NOMO-1 treated with DMSO at 0.1 percent for 48 hours (cell line): Measurements from ENCODE around the gene REELD1.
A peak's percentile ranks its signal among the peaks of the same experiment; 100 is the strongest.

Experiments
- DNase-seq: peaks from one replicate; lab custom pipeline; 2025; ENCODE audit not compliant: unreplicated experiment; lab: John Stamatoyannopoulos, UW

Gene REELD1

DNA sequence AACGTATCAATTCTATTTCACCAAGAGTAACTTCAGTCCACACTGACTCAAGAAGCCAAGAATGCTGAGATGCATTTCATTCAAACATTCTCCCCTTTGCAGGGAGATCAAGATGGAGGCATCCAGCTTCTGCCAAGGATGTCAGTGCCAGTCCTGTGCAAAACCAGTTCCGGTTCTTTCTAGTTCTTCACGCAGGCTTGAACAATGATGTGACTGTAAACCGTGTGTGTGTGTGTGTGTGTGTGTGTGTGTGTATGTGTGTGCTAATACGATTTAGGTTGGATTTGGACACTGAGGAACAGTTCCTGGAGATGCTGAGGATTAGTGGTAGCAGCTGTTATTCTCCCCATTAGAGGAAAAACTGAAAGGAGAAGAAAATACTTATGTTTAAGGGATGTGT lies at the start of gene REELD1:
TSS of gene REELD1 (plus strand) at position 301 of the 400 bp plus-strand sequence. CDS start 2,415 bp downstream, outside the sequence.
- no peak for DNase-seq

DNA sequence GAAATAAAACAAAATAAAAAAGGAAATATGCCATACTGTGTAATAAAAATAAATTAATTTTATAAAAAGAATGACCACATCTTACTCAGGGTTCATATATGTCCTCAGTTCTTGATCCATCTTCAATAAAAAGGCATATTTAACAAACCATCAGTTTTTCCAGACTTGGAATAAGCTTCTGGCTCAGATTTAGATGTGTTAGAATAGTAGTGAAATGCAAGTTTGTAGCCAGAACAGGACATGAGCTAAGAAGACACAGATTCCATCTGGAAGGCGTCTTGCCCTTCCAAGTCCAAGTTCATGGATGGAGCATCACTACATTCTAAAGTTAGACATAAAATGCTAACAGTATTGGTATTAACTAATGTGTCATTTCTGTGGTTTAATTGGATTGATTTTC lies 49.1 kb upstream of the REELD1 start:
- DNase-seq = no peak

DNA sequence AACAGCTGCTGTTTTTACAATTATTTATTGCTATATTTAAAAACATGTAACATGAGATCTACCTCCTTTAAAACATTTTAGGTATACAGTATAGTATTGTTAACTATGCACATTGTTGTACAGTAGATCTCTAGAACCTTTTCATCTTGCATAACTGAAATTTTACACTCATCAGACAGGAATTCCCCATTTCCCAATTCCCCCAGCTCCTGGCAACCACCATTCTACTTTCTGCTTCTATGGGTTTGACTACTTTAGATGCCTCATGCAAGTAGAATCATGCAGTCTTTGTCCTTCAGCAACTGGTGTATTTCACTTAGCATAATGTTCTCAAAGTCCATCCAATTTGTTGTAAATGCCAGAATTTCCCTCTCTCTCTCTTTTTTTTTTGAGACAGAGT lies 48.5 kb upstream of the REELD1 start:
- no peak for DNase-seq

DNA sequence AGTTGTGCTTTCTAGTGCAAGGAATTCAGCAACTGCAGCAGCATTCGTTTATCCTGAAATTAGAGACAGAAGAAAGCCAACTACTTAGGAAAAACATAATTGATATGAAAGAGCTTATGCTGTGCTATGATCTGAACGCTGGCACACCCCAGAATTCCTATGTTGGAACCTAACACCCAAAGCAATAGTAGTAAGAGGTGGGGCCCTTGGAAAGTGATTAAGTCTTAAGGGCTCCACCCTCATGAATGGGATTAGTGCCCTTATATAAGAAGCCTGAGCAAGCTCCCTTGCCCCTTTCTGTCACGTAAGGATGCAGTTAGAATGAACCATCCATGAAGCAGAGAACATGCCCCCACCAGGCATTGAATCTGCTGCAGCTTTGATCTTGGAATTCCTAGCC lies 44.2 kb upstream of the REELD1 start:
- no peak for DNase-seq

DNA sequence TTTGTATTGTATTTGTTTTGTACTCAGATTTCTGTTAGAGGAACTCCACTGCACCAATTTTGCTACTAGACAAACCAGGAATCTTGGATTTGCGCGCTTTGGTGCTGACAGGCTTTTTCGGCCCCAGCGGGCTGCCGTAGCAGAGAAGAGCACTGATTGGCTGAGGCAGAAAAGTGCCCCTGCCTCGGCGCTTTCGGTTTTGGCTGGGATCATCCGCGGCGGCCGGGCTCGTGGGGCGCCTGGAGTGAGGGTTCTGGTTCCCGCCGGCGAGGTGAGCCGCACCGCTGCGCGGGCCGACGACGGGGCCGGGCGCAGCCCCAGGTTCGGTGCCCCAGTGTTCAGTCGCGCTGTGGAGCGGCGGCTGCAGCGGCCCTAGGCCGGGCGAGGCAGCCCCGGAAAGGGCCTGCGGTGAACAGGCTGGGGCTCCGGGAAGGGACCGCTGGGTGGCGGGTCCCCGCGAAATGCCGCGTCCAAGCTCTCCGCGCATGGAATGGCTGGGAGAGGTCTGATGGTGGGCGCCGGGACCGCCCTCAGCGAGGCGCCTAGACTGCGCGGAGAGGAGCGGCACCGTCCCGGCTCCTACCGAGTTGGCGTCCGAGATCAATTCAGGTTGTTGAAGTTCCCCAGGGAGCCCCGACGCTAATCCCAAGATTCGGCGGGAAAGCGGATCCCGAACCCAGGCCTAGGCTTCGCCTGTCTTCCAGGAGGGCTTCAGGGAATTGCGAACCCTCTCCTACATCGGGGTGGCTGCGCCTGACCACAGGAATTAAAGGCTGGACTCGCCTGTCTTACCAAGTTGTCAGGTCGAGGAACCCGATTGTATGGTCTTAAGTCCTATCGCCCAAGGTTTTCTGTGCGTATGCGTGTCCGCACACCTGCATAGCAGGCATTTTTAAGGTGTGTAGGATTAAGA lies 38.5 kb upstream of the REELD1 start, which contains the start of gene LSM6:
TSS of gene LSM6 (plus strand) at position 178 of the 913 bp plus-strand sequence. CDS start 7,204 bp downstream, outside the sequence.
- peak; percentile 69 for DNase-seq

DNA sequence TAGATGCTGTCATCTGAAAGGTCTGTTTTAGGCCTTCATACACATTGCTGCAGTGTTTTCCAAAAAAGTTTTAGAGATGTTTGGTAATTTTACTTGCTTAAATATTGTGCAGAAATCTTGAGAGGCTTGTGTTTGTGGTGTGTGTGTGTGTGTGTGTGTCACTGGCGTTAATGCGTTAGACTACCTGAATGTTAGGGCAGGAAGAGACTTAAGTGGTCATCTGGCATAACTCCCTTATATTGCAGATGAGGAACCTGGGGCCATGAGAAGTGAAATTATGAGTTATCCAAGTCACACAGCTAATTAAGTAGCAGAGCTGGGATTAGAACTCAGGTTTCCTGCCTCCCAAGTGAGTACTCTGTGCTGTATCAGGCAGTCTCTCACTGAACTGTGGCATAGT lies 37.4 kb upstream of the REELD1 start:
- DNase-seq = no peak

DNA sequence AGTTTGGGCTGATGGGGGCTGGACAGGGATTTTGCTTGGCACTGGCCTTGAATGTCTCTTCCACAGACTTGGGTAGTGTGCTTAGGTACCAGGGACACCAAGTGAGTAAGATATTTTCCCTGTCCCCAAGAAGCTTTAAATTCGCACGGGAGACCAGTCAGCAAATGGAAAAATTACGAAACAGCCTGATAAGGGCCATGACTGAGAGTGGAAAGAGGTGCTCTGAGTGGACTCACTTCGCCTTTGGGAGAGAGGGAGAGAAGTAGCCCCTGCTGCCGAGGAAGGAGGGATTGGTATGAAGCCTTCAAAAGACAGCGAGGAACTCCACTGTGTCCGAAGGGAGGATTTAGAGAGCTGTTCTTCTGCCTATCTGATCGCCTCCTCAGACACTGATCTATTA lies 36.2 kb upstream of the REELD1 start:
- DNase-seq = no peak

DNA sequence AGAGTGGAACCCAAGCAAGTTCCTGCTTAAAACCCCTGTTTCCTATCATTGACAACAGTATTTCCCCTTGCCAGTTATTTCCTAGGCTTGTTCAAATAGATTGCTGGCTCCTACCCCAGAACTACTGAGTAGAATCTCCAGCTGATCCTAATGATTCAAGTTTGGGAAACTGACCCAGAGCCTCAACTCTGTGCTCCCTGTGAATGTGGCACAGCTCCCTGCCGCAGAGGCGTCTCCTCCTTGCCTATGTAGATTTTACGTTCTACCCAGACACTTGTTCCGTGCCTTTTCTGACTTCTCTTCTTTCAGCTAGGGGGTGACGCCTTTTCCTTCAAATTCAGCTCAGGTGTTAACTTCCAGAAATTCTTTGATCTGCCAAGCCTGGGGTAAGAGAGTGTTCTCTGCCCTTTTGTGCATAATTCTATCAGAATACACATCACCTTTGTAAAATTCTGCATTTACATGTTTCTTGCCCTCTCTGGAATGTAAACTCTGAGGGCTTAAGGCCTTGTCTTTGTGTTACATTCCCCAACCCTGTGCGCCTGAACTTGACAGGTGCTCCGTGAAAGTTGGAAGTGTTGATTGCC lies 34.5 kb upstream of the REELD1 start:
- no peak for DNase-seq

DNA sequence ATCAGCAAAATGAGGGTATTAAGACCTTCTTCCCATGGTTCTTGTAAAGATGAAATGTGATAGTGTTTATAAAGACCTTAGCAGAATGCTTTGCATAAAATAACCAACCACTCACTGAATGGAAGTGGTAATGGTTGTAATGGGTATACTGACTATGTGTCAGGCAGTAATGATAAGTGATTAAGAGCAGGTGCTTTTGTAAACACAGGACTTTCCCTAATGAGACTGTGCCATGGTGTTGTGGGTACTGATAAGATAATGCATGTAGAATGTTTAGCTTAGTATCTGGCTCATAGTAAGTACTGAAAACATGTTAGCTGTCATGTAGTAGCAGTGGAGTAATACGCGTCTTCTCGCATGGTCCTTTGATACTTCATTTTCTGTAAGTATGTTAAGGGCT lies 31.9 kb upstream of the REELD1 start:
- no peak for DNase-seq

DNA sequence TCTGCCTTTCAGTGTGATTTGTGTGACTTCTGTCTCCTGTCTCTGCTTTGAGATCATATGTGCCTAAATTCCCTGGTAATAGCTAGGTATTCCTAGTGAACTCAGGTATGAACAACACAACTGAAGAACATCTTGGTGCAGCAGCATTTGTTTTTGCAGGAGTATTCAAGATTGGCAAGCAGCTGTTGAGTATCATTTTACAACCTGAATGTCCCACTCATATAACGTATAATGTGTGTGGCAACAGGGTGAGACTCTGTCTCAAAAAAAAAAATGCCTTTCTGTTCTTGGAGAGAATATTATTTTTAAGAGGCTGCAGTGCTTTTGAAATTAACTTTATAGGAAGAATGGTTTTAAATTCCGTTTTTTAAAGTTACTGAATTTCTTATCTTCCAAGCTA lies 31.1 kb upstream of the REELD1 start:
- DNase-seq = no peak

DNA sequence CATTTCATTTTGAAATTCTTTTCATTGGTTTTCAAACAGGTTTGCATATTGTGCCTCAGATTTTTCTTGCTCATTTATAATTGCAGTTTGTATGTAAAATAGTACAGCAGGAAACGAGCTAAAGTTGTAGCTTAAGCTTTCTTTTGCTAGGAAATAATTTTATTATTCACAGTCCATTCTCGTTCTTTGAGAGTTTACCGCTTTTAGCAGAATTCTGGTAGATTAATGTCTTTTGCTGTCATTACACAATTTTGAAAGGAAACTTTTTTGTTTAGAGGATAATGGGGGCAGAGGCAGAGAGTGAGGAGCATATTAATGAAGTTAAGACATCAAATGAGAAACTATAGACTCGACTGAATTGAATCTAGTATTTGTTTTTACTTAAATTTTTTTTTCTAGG lies 28.3 kb upstream of the REELD1 start:
- no peak for DNase-seq

DNA sequence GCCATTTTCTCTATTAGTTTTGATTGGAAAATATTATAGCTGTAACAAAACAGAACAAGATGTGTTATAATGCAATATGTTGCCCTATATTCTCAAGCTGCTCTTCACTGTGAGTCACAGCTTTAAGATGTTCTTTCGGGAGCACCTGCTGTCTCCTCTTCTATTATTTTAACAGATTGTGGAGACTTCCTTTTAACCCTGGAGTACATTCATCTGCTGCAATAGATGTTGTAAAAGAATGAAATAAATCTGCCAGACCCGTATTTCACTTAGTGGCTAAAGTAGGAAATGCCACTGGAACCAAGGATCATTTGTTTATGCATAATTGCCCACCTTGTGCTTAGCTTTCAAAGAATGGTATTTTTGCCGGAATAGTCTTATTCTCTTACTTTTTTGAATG lies 27.7 kb upstream of the REELD1 start:
- no peak for DNase-seq

DNA sequence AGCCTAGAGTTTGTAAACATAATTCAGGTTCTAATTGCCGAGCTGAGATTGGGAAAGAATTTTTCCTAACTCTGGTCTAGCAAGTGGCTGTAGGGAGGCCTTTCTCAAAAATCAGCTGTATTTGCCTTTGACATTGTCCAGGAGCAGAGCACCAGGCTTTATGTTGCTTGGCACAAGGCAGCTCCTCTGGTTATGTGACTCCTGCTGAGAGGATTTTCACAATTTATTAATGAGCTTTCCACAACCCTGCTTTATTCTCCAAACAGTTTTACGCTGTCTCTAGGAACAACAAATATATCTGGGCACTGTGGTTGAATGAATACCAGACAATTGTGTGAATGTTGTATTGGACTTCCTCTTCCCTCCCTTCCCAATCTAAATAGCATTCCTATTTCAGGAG lies 23.9 kb upstream of the REELD1 start:
- DNase-seq = no peak

DNA sequence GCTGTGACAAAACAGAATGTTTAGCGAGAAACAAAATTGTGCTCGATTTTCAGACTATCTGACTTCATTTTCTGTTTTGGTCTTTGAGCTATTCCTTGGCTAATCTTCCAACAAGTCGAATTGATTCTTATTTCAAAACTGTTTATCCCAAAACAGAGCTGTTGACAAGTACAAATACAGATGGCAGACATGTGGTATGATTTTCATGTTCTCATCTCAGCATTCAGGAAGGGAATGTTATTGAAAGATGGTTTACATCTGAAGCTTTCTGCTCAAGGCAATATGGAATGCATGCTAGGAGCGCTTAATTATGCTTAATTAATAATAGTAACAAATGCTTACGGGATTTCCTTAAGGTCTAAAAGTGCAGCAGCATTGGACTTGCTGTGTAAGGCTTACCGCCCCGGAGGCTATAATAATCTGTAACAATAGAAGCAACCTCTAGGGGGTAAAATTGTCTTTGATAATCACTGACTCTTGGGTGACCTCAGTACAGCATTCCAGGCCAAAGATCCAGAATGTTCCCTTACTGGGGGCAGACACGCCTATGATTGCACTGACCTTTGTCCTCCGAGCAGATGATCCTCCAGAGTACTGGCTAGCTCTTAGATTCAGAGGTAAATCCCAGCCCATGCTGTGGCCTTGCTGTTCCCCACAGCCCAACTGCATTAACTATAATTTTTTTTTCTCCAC lies 22.4 kb upstream of the REELD1 start:
- DNase-seq = no peak

DNA sequence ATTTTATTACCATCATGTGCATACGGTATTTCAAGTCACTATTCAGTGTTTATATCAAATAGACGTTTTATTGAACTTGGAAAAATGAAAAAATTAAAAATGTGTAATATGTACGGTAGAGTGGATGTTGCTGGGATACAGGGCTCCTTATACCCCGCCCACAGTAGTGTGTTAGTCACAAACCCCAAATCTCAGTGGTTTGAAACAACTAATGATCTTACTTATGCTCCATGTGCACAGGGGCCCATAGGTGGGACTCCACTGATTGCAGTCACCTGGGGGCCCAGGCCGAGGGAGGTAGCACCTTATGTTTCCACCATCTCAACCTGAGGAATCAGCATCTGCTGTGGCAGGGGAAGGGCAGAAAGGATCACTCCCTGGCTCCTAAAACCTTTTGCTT lies 20.7 kb upstream of the REELD1 start:
- no peak for DNase-seq

DNA sequence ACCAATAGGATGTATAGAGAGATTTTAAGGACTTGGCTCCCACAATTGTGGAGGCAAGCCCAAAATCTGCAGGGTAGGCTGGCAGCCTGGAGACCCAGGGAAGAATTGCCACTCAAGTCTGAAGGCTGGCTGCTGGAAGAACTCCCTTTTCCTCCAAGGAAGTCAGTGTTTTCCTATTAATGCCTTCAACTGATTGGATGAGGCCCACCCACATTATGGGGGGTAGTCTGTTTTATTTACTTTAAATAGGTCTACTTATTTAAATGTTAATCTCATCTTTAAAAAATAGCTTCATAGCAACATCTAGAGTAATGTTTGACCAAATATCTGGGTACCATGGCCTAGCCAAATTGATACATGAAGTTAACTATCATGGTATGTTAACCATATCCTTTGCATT lies 20.1 kb upstream of the REELD1 start:
- DNase-seq = no peak

DNA sequence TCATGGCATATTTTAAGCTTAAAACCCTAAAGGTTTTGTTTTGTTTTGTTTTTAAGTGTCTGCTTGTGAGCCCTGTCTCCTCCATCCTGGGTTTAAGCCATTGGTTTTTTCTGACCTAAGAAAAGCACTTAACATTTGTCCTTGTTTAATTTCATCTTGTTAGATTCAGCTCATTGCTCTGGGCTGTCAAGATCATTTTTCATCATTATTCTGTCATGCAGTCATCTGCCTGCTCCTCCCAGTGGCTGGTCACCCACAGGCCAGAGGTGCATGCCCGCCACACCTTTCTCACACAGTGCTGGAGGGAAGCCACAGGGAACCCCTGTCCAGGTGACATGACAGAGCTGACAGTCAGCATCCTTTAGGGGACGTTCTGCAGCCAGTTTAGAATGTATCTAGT lies 11.7 kb upstream of the REELD1 start:
- DNase-seq = no peak

DNA sequence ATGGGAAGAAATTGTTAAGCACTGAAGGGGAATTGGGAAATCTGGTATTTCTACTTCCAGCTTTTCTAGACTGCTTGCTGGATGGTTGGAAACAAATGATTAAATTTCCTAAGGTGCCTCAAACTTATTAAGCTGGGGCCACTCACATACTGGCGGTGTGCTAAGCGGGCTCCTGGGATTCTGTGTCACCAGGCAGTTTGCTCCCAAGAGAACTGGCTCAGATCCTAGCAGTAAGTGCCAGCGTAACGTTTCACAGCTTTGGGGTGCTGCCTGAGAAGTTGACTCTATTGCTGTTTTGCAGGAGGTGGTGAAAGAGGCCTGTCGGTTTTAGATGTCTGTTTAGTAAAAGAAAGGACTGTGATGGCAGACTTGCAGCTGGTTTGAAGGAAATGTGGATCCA lies 6.9 kb upstream of the REELD1 start:
- DNase-seq = no peak

DNA sequence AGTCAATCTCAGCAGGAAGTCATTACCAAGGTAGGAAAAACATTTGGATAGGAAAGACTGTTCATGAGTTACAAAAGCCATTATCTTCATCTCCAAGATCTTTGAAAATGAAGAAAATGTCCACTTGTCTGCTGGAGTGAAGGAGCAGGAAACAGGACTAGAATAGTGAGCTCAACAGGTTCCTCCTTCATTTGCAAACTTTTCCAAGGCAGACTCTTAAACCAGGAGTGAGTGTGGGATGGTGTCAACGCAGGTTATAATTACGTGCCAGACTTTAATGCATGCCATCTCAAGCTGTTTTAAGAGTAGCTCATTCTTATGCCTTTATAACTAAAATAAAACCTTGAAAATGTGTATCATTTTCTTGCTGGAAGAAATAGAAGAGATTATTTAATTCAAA lies 3.4 kb upstream of the REELD1 start:
- no peak for DNase-seq

DNA sequence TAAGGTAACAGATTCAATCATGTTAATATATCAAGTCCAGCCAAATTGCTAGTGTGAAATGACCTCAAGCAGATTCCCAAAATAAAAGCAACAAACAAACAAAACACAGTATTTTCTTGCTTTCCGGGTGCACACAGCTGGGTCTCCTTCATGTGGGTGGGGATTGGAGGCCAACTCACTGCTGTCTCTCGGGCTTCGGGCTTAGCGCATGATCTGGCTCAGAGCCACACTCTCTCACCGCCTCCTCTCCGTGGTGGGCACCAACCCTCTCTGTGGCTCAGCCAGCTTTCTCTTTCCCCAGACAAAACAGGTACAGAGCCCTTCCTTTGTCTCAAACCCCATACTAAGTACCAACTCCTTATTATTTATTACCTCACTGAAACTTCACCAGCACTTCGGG lies 2.9 kb upstream of the REELD1 start:
- DNase-seq = no peak

DNA sequence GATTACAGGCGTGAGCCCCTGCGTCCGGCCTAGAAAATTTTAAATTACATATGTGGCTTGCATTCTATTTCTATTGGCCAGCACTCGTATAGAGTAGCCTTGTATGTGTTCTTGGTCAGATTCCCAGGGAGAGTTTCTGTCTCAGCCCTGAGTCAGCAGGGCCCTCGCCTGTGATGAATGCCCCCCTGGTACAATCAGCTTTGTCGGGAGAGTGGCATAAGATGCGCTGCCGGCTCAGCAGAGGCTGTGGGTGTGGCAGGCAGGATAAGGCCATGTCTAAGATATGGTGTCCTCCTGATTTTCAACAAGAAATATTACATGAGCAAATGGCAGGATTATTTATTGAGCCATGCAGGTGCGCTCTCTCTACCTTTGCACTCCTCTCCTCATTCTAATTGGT lies 1.6 kb upstream of the REELD1 start:
- DNase-seq = no peak

DNA sequence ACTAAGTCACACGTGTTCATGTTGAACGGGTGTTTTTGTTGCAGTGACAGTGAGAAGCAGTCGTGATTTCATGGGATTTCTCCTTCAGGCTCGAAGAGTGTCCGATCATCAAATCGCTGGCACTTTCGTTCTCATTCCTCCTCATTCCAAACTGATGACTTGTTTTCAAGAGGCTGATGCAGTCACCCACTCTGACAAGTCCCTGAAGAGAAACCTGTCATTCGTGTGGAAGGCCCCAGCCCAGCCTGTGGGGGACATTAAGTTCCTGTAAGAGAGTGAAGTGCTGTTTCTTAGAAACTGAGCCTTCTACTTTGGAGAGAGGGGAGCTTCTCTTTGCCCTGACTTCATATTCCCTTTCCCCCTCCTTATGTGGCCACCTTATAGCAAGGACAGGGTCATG lies 8.0 kb downstream of the REELD1 start:
- no peak for DNase-seq
